MCF 10A (cell line): ENCODE measurements around the gene OR4D1. TPM values are rescaled to one million over a fixed set of nuclear protein-coding genes. Genes with fewer than 3 reads are reported as not detected.

Experiments used
- BruUV-seq: library from RNA; stranded (reverse); fragments of 400-500 nt; replicated peaks from 2 replicates; lab custom pipeline; 2021; lab: Mats Ljungman, UMichigan
- CTCF ChIA-PET: fragments of 300-600 bp; sonication (Branson Sonifier 250); formaldehyde crosslinking; extraction: SDS; loops from one replicate; lab custom pipeline; 2021; ENCODE audit warnings: antibody characterized with exemption, inconsistent platforms; lab: Yijun Ruan, JAX
- POLR2A ChIA-PET: fragments of 300-600, 350-650 bp; sonication (Branson Sonifier 250); formaldehyde crosslinking; extraction: SDS; loops from one replicate; lab custom pipeline; 2020; ENCODE audit warnings: antibody characterized with exemption, inconsistent platforms; lab: Yijun Ruan, JAX
- DNase-seq: peaks from one replicate; pipeline ENCODE4 v3.0.0-alpha.2; 2018; ENCODE audit not compliant: unreplicated experiment
- H3K27ac Mint-ChIP-seq: one replicate; pipeline ENCODE4 v1.8.0; 2022; ENCODE audit warnings: mild to moderate bottlenecking, low read depth, mixed read lengths; ENCODE audit not compliant: unreplicated experiment
- H3K27me3 Mint-ChIP-seq: one replicate; pipeline ENCODE4 v1.8.0; 2022; ENCODE audit warnings: mixed read lengths; ENCODE audit not compliant: insufficient read depth, unreplicated experiment
- H3K36me3 Mint-ChIP-seq: one replicate; pipeline ENCODE4 v1.8.0; 2022; ENCODE audit warnings: mild to moderate bottlenecking, moderate library complexity, mixed read lengths; ENCODE audit not compliant: insufficient read depth, unreplicated experiment
- H3K4me1 Mint-ChIP-seq: one replicate; pipeline ENCODE4 v1.8.0; 2022; ENCODE audit warnings: mixed read lengths; ENCODE audit not compliant: insufficient read depth, unreplicated experiment
- H3K4me3 Mint-ChIP-seq: one replicate; pipeline ENCODE4 v1.8.0; 2022; ENCODE audit warnings: mild to moderate bottlenecking, moderate library complexity, mixed read lengths; ENCODE audit not compliant: unreplicated experiment
- H3K9me3 Mint-ChIP-seq: one replicate; pipeline ENCODE4 v1.8.0; 2022; ENCODE audit warnings: mixed read lengths; ENCODE audit not compliant: unreplicated experiment
- intact Hi-C: fragments of 100-400 bp; cut with micrococcal nuclease; formaldehyde crosslinking; loops from 2 replicates; pipeline ENCODE4 v1.14.1; 2022
- total RNA-seq: library from RNA; stranded (reverse); gene quantifications from 2 replicates; pipeline ENCODE4 v1.2.3, GENCODE V29; 2022
- TF ChIP-seq, protein P1 (sequence below): fragments of 200-600 bp; IDR thresholded peaks from one replicate; pipeline ENCODE4 v1.8.0; 2022; ENCODE audit warnings: antibody characterized with exemption, mild to moderate bottlenecking; ENCODE audit not compliant: unreplicated experiment

Gene OR4D1
- total RNA-seq, 1 experiment from 2014 or later, result not detected

GRCh38 chr17:58208344-58208743 lies 60.2 kb downstream of the OR4D1 start:
- Mint-ChIP-seq H3K27me3 (no peaks in the 10 kb centered on the region), H3K27ac (no peak overlapping the region), H3K4me3 (no peak overlapping the region), H3K4me1 (no peaks in the 10 kb centered on the region), H3K36me3 (peaks cover 33% of the 10 kb centered on the region), H3K9me3 (no peaks in the 10 kb centered on the region)
- CTCF ChIA-PET, result no interaction called here
- TF ChIP-seq, protein P1, sequence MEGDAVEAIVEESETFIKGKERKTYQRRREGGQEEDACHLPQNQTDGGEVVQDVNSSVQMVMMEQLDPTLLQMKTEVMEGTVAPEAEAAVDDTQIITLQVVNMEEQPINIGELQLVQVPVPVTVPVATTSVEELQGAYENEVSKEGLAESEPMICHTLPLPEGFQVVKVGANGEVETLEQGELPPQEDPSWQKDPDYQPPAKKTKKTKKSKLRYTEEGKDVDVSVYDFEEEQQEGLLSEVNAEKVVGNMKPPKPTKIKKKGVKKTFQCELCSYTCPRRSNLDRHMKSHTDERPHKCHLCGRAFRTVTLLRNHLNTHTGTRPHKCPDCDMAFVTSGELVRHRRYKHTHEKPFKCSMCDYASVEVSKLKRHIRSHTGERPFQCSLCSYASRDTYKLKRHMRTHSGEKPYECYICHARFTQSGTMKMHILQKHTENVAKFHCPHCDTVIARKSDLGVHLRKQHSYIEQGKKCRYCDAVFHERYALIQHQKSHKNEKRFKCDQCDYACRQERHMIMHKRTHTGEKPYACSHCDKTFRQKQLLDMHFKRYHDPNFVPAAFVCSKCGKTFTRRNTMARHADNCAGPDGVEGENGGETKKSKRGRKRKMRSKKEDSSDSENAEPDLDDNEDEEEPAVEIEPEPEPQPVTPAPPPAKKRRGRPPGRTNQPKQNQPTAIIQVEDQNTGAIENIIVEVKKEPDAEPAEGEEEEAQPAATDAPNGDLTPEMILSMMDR, result no peak
- DNase-seq, result no peak
- POLR2A ChIA-PET, result no interaction called here
- no TSS peak for BruUV-seq
- intact Hi-C loops, result no loop called here

Other genes with a start within 250 kb of the OR4D1 start
- 15.6 and 21.5 TPM in 2 replicates for gene CUEDC1, start 193.0 kb upstream of the OR4D1 start, total RNA-seq
- 66.8 and 69.1 TPM in 2 replicates for gene VEZF1, start 160.1 kb upstream of the OR4D1 start, total RNA-seq
- 381 and 493 TPM in 2 replicates for gene SRSF1, start 141.1 kb upstream of the OR4D1 start, total RNA-seq
- 15.5 and 22.3 TPM in 2 replicates for gene DYNLL2, start 65.0 kb upstream of the OR4D1 start, total RNA-seq
- gene OR4D2, start 18.6 kb downstream of the OR4D1 start, total RNA-seq, result not detected in 2 replicates
- gene EPX, start 44.3 kb downstream of the OR4D1 start, total RNA-seq, result not detected in 2 replicates
- gene MKS1, start 70.9 kb downstream of the OR4D1 start, total RNA-seq, result 15.4 and 22.8 TPM in 2 replicates
- gene LPO, start 90.2 kb downstream of the OR4D1 start, total RNA-seq, result not detected in 2 replicates
- 0.19 TPM in 1 of 2 replicates, not detected in the other for gene MPO, start 132.6 kb downstream of the OR4D1 start, total RNA-seq
- gene TSPOAP1, start 180.4 kb downstream of the OR4D1 start, total RNA-seq, result not detected in 2 replicates
- gene SUPT4H1, start 203.8 kb downstream of the OR4D1 start, total RNA-seq, result 63.4 and 90.8 TPM in 2 replicates